ACHN (cell line): ENCODE measurements around the gene JAKMIP1.
"Not testable (repeated sequence)": the region's sequence is repeated elsewhere in the genome, so short reads cannot be mapped to it uniquely, and the experiment has no call there.

ENCODE experiments used
- DNase-seq: peaks from one replicate; pipeline ENCODE4 v3.0.0-alpha.2; 2015
- in situ Hi-C: cut with HindIII; loops from 2 replicates; pipeline ENCODE4 v1.10.0; 2017; ENCODE audit warnings: low sequenced_read_pairs, low pct_ligation_motif_present, low pct_unique_long_range_greater_than_20kb

JAKMIP1 gene

GRCh38 chr4:6230502-6230785 is 30.1 kb upstream of the JAKMIP1 start:
- in situ Hi-C loops, result no loop called here
- no peak for DNase-seq

GRCh38 chr4:6229671-6230501 is 29.5 kb upstream of the JAKMIP1 start:
- no peak for DNase-seq
- in situ Hi-C loops, result no loop called here

- no peak for DNase-seq
- in situ Hi-C loops, result no loop called here
These were observed 28.7 kb upstream of the JAKMIP1 start for GRCh38 chr4:6229095-6229494.

- no peak for DNase-seq
- in situ Hi-C loops, result no loop called here
These were observed 28.1 kb upstream of the JAKMIP1 start for GRCh38 chr4:6228158-6229067.

GRCh38 chr4:6227412-6228157 is 27.2 kb upstream of the JAKMIP1 start:
- in situ Hi-C loops, result no loop called here
- DNase-seq, result no peak

GRCh38 chr4:6226506-6226905 is 26.2 kb upstream of the JAKMIP1 start:
- in situ Hi-C loops, result no loop called here
- DNase-seq, result no peak

- in situ Hi-C loops, result no loop called here
- peak; percentile 33 for DNase-seq
These were observed 25.1 kb upstream of the JAKMIP1 start for GRCh38 chr4:6225469-6225868.

GRCh38 chr4:6224735-6225134 is 24.4 kb upstream of the JAKMIP1 start:
- in situ Hi-C loops, result no loop called here

GRCh38 chr4:6222761-6223292 is 22.5 kb upstream of the JAKMIP1 start:
- DNase-seq, result no peak
- in situ Hi-C loops, result no loop called here

More at GRCh38 chr4:6224735-6225134, 24.4 kb upstream of the JAKMIP1 start:
- no peak for DNase-seq

- in situ Hi-C loops, result no loop called here
- DNase-seq, result no peak
These were observed 21.8 kb upstream of the JAKMIP1 start for GRCh38 chr4:6221851-6222760.

- in situ Hi-C loops, result no loop called here
These were observed 21.0 kb upstream of the JAKMIP1 start for GRCh38 chr4:6221301-6221850.

GRCh38 chr4:6217716-6218381 is 17.5 kb upstream of the JAKMIP1 start:
- no peak for DNase-seq
- in situ Hi-C loops, result no loop called here

More at GRCh38 chr4:6221301-6221850, 21.0 kb upstream of the JAKMIP1 start:
- no peak for DNase-seq

GRCh38 chr4:6216588-6216987 is 16.2 kb upstream of the JAKMIP1 start:
- no peak for DNase-seq
- in situ Hi-C loops, result no loop called here

- in situ Hi-C loops, result no loop called here
- no peak for DNase-seq
These were observed 9.6 kb upstream of the JAKMIP1 start for GRCh38 chr4:6209921-6210320.

GRCh38 chr4:6209291-6209690 is 8.9 kb upstream of the JAKMIP1 start:
- in situ Hi-C loops, result not testable (repeated sequence)

GRCh38 chr4:6208416-6208815 is 8.1 kb upstream of the JAKMIP1 start:
- DNase-seq, result no peak
- in situ Hi-C loops, result no loop called here

More at GRCh38 chr4:6209291-6209690, 8.9 kb upstream of the JAKMIP1 start:
- not testable (repeated sequence) for DNase-seq

- in situ Hi-C loops, result no loop called here
- DNase-seq, result no peak
These were observed 7.3 kb upstream of the JAKMIP1 start for GRCh38 chr4:6207602-6208001.
